Measurements from ENCODE around the gene PKD2L1. TPM values are rescaled to one million over a fixed set of nuclear protein-coding genes. Genes with fewer than 3 reads are reported as not detected.

Gene PKD2L1
- polyA plus RNA-seq, 12 donors, result 0.05 to 0.39 (median 0.18) TPM; not detected in 6

DNA sequence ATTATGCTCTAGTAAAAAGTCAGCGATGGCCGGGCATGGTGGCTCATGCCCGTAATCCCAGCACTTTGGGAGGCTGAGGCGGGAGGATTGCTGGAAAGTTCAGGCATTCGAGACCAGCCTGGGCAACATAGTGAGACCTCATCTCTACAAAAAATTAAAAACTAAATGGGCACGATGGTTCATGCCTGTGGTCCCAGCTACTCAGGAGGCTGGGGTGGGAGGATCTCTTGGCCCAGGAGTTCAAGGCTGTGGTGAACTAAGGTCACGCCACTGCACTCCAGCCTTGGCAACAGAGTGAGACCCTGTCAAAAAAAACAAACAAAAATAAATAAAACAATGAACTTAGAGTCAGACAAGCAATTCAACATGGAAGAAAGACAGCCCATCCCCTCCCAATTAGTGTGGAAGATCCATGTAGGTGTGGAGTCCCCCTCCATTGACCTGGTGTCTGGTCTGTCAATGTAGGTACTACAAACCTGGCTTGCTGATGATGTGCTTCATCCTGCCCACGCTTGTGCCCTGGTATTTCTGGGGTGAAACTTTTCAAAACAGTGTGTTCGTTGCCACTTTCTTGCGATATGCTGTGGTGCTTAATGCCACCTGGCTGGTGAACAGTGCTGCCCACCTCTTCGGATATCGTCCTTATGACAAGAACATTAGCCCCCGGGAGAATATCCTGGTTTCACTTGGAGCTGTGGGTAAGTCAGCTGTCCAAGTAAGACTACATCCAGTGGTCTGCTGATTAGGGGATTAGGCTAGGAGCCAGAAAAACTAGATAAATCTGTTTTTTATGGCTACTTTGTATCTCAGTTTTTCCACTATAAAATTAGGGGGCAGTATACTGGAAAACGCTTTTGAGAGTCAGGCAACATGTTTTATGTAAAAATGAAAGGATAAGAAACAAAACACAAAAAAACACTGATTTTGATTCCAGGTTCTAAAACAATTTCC lies 26.3 kb upstream of the PKD2L1 start:
- DNase-seq, result no peak

GRCh38 chr10:100355086-100355485 lies 25.1 kb upstream of the PKD2L1 start:
- DNase-seq, result no peak

- DNase-seq, result no peak
Measured at GRCh38 chr10:100353770-100354485, 23.9 kb upstream of the PKD2L1 start.

- DNase-seq, result no peak
Measured at GRCh38 chr10:100350914-100351485, 21.0 kb upstream of the PKD2L1 start.

DNA sequence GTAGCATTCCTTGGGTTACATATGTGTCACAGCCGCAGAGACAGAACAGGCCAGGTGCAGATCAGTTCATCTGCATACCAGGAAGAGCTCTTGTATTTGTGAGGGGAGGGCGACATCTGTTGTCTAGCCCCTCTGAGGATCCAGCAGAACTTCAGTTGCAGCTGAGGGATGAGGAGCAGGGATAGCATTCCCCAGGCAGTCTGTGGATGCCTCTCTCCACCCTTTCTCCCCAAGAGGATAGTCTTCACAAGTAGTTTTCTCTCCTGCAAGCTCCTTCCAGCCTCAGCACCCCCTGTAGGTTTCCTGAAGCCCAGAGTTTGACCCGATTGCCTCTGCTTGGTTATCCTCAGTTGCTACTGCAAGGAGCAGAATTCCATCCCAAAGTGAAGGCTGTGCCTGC lies 19.6 kb upstream of the PKD2L1 start:
- DNase-seq, result no peak

- no peak for DNase-seq
Measured at GRCh38 chr10:100349087-100349486, 19.1 kb upstream of the PKD2L1 start.

DNA sequence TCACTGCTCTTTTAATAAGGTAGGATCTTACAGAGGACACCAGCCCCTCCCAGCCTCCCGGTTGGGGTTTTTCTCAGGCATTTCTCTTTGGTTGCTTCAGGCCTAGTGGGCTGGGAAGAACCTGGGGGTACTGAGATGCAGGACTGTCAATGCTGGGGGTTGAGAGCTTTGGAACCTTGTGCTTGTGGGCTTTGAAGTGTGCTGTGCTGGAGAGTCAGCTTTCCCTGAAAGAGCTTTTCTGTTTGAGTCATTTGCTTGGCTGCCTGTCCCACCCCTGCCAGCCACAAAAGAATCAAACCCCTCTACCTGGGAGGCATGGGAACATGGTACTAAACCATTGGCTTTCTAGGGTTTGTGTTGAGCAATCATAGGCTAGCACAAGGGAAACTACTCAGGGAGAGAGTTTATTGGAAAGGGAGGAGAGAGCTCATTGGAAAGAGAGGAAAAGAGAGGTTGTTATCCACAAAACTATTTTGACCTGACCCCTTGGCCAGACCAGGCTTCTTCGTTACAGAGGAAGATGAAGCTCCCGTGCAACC lies 18.4 kb upstream of the PKD2L1 start:
- DNase-seq, result no peak

DNA sequence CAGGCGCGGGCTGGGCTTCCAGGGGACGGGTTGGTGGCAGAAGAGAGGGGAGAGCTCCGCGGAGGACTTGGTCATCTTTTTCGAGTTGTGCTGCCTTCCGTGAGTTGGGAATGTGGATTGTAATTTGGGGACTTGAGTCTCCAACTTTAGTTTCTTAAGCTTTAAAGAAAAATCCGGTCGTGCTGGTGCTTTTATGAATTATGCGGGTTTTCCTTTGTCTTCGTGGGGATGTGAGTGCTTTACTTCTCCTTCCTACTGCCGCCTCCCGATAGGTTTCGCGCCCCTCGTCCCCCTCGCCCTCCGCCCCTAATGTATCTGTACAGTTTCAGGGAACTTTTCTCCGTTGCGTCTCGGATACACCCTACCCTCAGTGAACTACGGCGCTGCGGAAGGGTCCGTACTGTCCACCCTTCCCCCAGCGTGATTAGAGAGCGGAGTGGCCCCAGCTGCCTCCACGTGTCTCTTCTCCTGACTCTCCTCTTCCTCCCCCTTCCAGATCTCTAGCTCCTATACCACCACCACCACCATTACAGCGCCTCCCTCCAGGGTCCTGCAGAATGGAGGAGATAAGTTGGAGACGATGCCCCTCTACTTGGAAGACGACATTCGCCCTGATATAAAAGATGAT lies 17.7 kb upstream of the PKD2L1 start:
- DNase-seq, result peak; percentile 23

DNA sequence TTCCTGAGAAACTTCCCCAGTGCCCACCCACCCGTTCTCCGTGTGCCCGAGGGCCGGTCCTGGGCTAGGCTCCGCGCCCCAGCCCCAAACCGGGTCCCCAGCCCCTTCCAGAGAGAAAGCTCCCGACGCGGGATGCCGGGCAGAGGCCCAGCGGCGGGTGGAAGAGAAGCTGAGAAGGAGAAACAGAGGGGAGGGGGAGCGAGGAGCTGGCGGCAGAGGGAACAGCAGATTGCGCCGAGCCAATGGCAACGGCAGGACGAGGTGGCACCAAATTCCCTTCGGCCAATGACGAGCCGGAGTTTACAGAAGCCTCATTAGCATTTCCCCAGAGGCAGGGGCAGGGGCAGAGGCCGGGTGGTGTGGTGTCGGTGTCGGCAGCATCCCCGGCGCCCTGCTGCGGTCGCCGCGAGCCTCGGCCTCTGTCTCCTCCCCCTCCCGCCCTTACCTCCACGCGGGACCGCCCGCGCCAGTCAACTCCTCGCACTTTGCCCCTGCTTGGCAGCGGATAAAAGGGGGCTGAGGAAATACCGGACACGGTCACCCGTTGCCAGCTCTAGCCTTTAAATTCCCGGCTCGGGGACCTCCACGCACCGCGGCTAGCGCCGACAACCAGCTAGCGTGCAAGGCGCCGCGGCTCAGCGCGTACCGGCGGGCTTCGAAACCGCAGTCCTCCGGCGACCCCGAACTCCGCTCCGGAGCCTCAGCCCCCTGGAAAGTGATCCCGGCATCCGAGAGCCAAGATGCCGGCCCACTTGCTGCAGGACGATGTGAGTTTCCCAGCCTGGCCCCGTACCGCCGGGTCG lies 16.9 kb upstream of the PKD2L1 start, which contains the start of gene SCD:
Gene SCD (plus strand): TSS at position 469 of the 803 bp plus-strand sequence. CDS start 272 bp downstream, at position 741.
- peak; percentile 71 for DNase-seq

GRCh38 chr10:100346351-100346764 lies 16.3 kb upstream of the PKD2L1 start:
- DNase-seq, result peak; percentile 56

DNA sequence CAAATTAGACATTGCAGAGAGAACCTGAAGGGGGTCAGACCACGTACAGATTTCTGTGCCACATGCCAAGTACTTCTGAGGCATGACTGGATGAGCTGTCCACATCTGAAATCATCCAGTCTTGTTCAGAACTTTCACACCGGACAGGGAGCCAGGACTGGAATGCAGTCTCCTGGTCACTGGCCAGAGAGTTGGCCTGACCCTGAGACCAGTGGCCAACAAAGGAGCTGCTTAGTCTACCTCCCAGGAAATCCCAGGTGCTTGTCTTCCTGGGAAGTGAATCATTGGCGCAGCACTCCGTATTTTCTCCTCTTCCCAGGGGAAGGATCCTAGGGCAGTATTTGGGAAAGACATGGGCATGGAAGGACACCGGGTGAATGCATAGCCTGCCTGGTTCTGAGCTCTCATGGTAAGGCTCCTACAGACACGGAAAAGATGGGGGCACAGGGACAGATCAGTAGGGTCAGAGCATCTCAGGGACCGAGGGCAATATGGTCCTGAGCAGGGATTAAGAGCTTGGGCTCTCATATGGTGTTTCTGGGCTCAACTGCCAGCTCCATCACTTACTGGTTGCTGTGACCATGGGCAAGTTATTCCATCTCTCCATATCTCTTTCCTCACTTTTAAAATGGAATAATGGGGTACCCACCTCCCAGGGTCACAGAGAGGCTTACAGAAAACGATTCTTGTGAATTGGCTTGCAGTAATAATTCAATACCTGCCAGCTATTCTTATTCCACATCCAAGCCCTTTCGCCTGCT lies 15.7 kb upstream of the PKD2L1 start:
- DNase-seq, result no peak

DNA sequence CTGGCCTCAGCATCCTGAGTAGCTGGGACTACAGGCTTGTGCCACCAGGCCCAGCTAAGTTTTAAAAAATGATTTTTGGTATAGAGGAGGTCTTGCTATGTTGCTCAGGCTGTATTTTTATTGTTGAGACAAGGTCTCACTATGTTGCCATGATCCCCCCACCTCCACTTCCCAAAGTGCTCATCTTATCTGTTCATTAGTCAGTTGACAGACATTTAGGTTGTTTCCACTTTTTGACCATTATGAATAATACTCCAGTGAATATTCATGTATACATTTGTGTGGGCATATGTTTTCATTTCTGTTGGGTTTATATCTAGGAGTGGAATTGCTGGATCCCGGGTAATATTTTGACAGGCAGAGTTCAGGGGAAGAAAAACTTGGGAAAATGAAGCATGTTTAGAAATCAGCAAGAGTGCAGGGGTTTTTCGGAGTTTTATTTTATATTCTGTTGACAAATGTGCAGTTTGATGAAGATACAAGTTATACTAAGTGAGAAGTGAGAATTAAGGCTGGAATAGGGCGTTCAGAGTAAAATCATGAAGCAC lies 14.3 kb upstream of the PKD2L1 start:
- DNase-seq, result no peak

GRCh38 chr10:100342627-100342972 lies 12.6 kb upstream of the PKD2L1 start:
- DNase-seq, result no peak

DNA sequence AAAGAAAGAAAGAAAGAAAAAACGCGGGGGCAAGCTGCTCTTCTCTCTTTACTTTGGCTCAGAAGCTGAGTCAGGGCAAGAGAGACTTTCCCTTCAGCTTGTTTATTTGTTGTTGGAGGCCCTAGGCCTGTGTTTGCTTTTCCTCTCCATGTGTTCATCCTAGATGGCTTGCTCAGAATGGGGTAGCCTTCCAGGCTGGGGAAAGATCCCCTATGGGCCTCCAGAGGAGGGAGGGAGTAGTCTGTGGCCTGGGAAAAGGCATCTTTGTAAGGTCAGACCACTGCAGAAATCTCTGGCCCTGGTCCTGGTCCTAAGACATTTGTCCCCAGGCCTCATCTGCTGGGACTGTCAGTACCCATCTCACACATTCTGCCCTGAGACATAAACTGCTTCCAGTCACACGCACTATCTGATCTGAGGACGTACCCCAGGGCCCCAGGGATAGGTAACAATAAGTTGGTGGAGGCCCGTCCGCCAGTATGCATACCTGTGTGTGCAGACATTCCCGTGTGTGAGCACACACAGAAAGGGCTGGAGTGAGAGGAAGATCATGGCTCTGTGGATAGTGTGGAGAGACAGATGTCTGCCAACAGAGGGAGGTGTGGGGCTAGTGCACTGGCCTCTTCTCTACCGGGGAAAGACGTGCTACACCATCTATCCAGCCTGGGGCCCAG lies 12.1 kb upstream of the PKD2L1 start:
- DNase-seq, result no peak

GRCh38 chr10:100340948-100341847 lies 11.2 kb upstream of the PKD2L1 start:
- no peak for DNase-seq

GRCh38 chr10:100339236-100339635 lies 9.2 kb upstream of the PKD2L1 start:
- DNase-seq, result no peak

GRCh38 chr10:100338434-100339036 lies 8.5 kb upstream of the PKD2L1 start:
- peak; percentile 57 for DNase-seq

DNA sequence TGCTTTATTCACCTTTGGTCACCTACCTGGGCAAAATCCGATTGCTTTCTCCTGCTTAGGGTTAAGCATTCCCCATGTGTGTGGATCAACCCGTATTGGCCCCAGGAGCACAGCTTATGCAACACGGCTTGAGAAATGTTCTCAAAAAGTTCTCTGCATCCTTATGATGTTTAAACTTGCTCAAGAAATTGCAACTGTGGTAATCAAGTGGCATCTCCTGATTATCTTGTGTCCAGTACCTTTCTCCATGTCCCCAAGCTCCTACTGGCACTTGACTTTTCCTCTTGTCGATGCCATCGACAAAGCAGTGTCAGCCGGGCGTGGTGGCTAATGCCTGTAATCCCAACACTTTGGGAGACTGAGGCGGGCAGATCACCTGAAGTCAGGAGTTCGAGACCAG lies 4.7 kb upstream of the PKD2L1 start:
- DNase-seq, result no peak
